Large intestine (tissue), 3 donors: ENCODE results near the gene ANKRD44. TPM values are rescaled to one million over a fixed set of nuclear protein-coding genes. Genes with fewer than 3 reads are reported as not detected.
"Not testable (repeated sequence)": the region's sequence is repeated elsewhere in the genome, so short reads cannot be mapped to it uniquely, and the experiment has no call there.

ENCODE experiments used
- DNase-seq, 2 donors: peaks; one replicate each; pipeline versions ENCODE4 v3.0.0 to v3.0.0-alpha.2; 2013
- H3K27ac ChIP-seq: one replicate; pipeline ENCODE4 v1.5.1; 2013; ENCODE audit warnings: low read length
- H3K27me3 ChIP-seq: 2 replicates; pipeline ENCODE4 v1.6.1; 2013; ENCODE audit warnings: low read length; ENCODE audit not compliant: control insufficient read depth, insufficient read depth
- H3K36me3 ChIP-seq: 2 replicates; pipeline ENCODE4 v1.6.1; 2013; ENCODE audit warnings: low read length; ENCODE audit not compliant: control insufficient read depth, insufficient read depth
- H3K4me1 ChIP-seq: one replicate; pipeline ENCODE4 v1.6.1; 2013; ENCODE audit warnings: low read length; ENCODE audit not compliant: control insufficient read depth, insufficient read depth
- H3K4me3 ChIP-seq: one replicate; pipeline ENCODE4 v1.5.1; 2013; ENCODE audit warnings: low read length
- H3K9me3 ChIP-seq: one replicate; pipeline ENCODE4 v1.6.1; 2013; ENCODE audit warnings: mild to moderate bottlenecking, low read depth, low read length, moderate library complexity; ENCODE audit not compliant: control insufficient read depth
- WGBS: methylation state at CpG from one replicate; pipeline ENCODE4 v1.1.5; 2013; ENCODE audit warnings: low lambda C conversion rate; ENCODE audit not compliant: insufficient coverage; 5-methylcytosine and 5-hydroxymethylcytosine counted together
- polyA plus RNA-seq: library from polyadenylated mRNA; unstranded; fragments of 120-200 nt; gene quantifications from one replicate; pipeline ENCODE4 v1.2.1, GENCODE V29; 2013

The ANKRD44 gene
- polyA plus RNA-seq, 1 donor: 8.4 TPM

- peaks cover 3% of the 10 kb centered on the region for H3K9me3 ChIP-seq
- WGBS: 80% methylated on average over 1 of the region's 5 CpGs
Measured at GRCh38 chr2:197345846-197346370, 35.3 kb upstream of the ANKRD44 start.

GRCh38 chr2:197343968-197344367 lies 33.4 kb upstream of the ANKRD44 start:
- not testable (repeated sequence) for H3K36me3 ChIP-seq, DNase-seq, H3K4me1 ChIP-seq, H3K9me3 ChIP-seq, H3K27ac ChIP-seq, H3K27me3 ChIP-seq, H3K4me3 ChIP-seq
- no CpG with 5 or more reads among the region's 5 CpGs for WGBS

More at GRCh38 chr2:197345846-197346370, 35.3 kb upstream of the ANKRD44 start:
- H3K4me3 ChIP-seq: no peak overlapping the region
- no peak for DNase-seq
- peaks cover 3% of the 10 kb centered on the region for H3K4me1 ChIP-seq
- no peaks in the 10 kb centered on the region for H3K27me3 ChIP-seq
- no peak overlapping the region for H3K27ac ChIP-seq
- H3K36me3 ChIP-seq: no peaks in the 10 kb centered on the region

GRCh38 chr2:197340591-197340990 lies 30.0 kb upstream of the ANKRD44 start:
- H3K4me1 ChIP-seq: no peaks in the 10 kb centered on the region
- H3K4me3 ChIP-seq: no peak overlapping the region
- no peak for DNase-seq
- no peaks in the 10 kb centered on the region for H3K9me3 ChIP-seq
- H3K27me3 ChIP-seq: no peaks in the 10 kb centered on the region
- H3K36me3 ChIP-seq: no peaks in the 10 kb centered on the region
- no peak overlapping the region for H3K27ac ChIP-seq
- no CpG with 5 or more reads among the region's 5 CpGs for WGBS

- H3K9me3 ChIP-seq: no peaks in the 10 kb centered on the region
- no peaks in the 10 kb centered on the region for H3K4me1 ChIP-seq
- no peak overlapping the region for H3K4me3 ChIP-seq
- H3K36me3 ChIP-seq: no peaks in the 10 kb centered on the region
- H3K27ac ChIP-seq: no peak overlapping the region
- DNase-seq: no peak
- WGBS: no CpG with 5 or more reads among the region's 7 CpGs
- no peaks in the 10 kb centered on the region for H3K27me3 ChIP-seq
Measured at GRCh38 chr2:197339496-197340220, 29.1 kb upstream of the ANKRD44 start.

- Histone ChIP-seq H3K4me1 (no peaks in the 10 kb centered on the region), H3K27ac (no peak overlapping the region), H3K36me3 (no peaks in the 10 kb centered on the region), H3K27me3 (no peaks in the 10 kb centered on the region), H3K4me3 (no peak overlapping the region), H3K9me3 (no peaks in the 10 kb centered on the region)
- DNase-seq: no peak
- WGBS: 81% methylated on average over 5 of the region's 8 CpGs
Measured at GRCh38 chr2:197339016-197339415, 28.4 kb upstream of the ANKRD44 start.

- Histone ChIP-seq H3K27me3 (no peaks in the 10 kb centered on the region), H3K27ac (no peak overlapping the region), H3K4me1 (no peaks in the 10 kb centered on the region), H3K36me3 (no peaks in the 10 kb centered on the region), H3K9me3 (no peaks in the 10 kb centered on the region), H3K4me3 (no peak overlapping the region)
- DNase-seq: no peak
- no CpG with 5 or more reads among the region's 2 CpGs for WGBS
Measured at GRCh38 chr2:197332641-197333040, 22.1 kb upstream of the ANKRD44 start.

GRCh38 chr2:197328461-197328860 lies 17.9 kb upstream of the ANKRD44 start:
- no peak for DNase-seq
- Histone ChIP-seq H3K36me3 (no peaks in the 10 kb centered on the region), H3K27ac (no peak overlapping the region), H3K4me3 (no peak overlapping the region), H3K9me3 (no peaks in the 10 kb centered on the region), H3K4me1 (no peaks in the 10 kb centered on the region), H3K27me3 (no peaks in the 10 kb centered on the region)
- WGBS: no CpG with 5 or more reads among the region's 5 CpGs

- no peaks in the 10 kb centered on the region for H3K36me3 ChIP-seq
- H3K27me3 ChIP-seq: no peaks in the 10 kb centered on the region
- H3K4me1 ChIP-seq: no peaks in the 10 kb centered on the region
- no CpG with 5 or more reads among the region's 1 CpG for WGBS
- no peak overlapping the region for H3K4me3 ChIP-seq
- no peak for DNase-seq
- no peak overlapping the region for H3K27ac ChIP-seq
- no peaks in the 10 kb centered on the region for H3K9me3 ChIP-seq
Measured at GRCh38 chr2:197327472-197328098, 17.0 kb upstream of the ANKRD44 start.

- Histone ChIP-seq H3K36me3 (no peaks in the 10 kb centered on the region), H3K27me3 (no peaks in the 10 kb centered on the region), H3K4me3 (no peak overlapping the region), H3K9me3 (no peaks in the 10 kb centered on the region), H3K27ac (no peak overlapping the region), H3K4me1 (no peaks in the 10 kb centered on the region)
- DNase-seq: no peak
- WGBS: no CpG with 5 or more reads among the region's 3 CpGs
Measured at GRCh38 chr2:197327073-197327471, 16.5 kb upstream of the ANKRD44 start.

GRCh38 chr2:197324801-197325200 lies 14.2 kb upstream of the ANKRD44 start:
- no peak overlapping the region for H3K27ac ChIP-seq
- no peaks in the 10 kb centered on the region for H3K9me3 ChIP-seq
- H3K36me3 ChIP-seq: no peaks in the 10 kb centered on the region
- DNase-seq: no peak
- H3K4me1 ChIP-seq: no peaks in the 10 kb centered on the region
- no peaks in the 10 kb centered on the region for H3K27me3 ChIP-seq
- no peak overlapping the region for H3K4me3 ChIP-seq
